ENCODE measurements around the gene OXA1L.

DNA sequence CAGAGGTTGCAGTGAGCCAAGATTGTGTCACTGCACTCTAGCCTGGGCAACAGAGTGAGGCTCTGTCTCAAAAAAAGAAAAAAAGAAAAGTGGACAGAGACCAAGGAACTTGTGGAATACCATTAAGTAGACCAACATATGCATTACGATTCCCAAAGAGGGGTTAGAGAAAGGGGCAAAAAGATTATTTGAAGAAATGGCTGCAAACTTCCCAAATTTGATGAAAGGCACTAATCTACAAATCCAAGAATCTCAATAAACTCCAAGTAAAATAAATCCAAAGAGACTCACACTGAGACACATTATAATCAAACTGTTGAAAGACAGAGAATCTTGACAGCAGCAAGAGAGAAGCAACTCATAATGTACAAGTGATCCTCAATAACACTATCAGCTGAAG lies 4.8 kb upstream of the OXA1L start:
- TF ChIP-seq CTCF (optimal IDR thresholded peaks at IDR 0.05 in 1 of 3, IDR thresholded peaks at IDR 0.05 in 1 of 3, conservative IDR thresholded peaks at IDR 0.05 in 1 of 3; ENCODE audit: extremely low read depth in 1 of 3, insufficient read depth in 2 of 3, low read length in 3 of 3) (no peak), EZH2 (IDR thresholded peaks at IDR 0.05; ENCODE audit: low read length) (no peak)

Measured in keratinocyte (primary cell).